NCI-H526 (cell line): ENCODE measurements around the gene FAM151A.
"Not testable (repeated sequence)": the region's sequence is repeated elsewhere in the genome, so short reads cannot be mapped to it uniquely, and the experiment has no call there.

Source experiments
- DNase-seq, 2 experiments: peaks; one replicate each; lab custom pipeline; 2025; lab: John Stamatoyannopoulos, UW

The FAM151A gene

DNA sequence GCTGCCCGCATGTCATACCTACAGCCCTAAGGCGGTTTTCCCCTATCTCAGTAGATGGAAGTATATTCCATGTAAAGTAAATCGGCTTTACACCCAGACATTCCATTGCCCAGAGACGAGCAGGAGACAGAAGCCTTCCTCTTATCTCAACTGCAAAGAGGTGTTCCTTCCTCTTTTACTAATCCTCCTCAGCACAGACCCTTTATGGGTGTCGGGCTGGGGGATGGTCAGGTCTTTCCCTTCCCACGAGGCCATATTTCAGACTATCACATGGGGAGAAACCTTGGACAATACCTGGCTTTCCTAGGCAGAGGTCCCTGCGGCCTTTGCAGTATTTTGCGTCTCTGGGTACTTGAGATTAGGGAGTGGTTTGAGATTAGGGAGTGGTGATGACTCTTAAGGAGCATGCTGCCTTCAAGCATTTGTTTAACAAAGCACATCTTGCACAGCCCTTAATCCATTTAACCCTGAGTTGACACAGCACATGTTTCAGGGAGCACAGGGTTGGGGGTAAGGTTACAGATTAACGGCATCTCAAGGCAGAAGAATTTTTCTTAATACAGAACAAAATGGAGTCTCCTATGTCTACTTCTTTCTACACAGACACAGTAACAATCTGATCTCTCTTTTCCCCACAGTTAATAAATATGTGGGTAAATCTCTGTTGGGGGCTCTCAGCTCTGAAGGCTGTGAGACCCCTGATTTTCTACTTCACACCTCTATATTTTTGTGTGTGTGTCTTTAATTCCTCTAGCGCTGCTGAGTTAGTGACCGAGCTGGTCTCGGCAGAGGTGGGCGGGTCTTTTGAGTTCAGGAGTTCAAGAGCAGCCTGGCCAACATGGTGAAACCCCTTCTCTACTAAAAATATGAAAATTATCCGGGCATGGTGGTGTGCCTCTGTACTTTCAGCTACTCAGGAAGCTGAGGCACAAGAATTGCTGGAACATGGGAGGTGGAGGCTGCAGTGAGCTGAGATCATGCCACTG lies 13.4 kb upstream of the FAM151A start:
- not testable (repeated sequence) for DNase-seq

DNA sequence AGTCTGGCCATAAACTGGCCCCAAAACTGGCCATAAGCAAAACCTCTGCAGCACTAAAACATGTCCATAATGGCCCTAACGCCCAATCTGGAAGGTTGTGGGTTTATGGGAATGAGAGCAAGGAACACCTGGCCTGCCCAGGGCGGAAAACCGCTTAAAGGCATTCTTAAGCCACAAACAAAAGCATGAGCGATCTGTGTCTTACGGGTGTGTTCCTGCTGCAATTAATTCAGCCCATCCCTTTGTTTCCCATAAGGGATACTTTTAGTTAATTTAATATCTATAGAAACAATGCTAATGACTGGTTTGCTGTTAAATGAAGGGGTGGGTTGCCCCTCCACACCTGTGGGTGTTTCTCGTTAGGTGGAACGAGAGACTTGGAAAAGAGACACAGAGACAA lies 12.5 kb upstream of the FAM151A start:
- DNase-seq: not testable (repeated sequence)

DNA sequence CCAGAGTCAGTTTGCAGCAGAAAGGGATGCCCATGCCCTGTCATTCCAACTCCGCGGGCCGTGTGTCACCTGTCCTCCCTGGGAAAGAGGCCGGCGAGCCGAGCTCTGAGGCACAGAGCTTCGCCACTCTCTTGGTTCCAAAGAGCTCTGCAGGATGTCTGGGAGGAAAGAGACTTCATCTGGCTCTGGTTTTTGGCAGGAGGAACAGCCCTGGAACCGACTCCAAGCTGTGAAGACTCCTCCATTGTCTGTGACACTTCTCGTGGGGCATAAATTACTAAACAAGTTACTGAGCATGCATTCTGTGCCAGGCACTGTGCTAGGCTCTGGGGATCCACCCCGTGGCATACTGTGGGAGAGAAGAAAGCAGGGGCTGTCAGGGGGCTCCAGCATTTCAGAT lies 3.9 kb upstream of the FAM151A start:
- no peak for DNase-seq

DNA sequence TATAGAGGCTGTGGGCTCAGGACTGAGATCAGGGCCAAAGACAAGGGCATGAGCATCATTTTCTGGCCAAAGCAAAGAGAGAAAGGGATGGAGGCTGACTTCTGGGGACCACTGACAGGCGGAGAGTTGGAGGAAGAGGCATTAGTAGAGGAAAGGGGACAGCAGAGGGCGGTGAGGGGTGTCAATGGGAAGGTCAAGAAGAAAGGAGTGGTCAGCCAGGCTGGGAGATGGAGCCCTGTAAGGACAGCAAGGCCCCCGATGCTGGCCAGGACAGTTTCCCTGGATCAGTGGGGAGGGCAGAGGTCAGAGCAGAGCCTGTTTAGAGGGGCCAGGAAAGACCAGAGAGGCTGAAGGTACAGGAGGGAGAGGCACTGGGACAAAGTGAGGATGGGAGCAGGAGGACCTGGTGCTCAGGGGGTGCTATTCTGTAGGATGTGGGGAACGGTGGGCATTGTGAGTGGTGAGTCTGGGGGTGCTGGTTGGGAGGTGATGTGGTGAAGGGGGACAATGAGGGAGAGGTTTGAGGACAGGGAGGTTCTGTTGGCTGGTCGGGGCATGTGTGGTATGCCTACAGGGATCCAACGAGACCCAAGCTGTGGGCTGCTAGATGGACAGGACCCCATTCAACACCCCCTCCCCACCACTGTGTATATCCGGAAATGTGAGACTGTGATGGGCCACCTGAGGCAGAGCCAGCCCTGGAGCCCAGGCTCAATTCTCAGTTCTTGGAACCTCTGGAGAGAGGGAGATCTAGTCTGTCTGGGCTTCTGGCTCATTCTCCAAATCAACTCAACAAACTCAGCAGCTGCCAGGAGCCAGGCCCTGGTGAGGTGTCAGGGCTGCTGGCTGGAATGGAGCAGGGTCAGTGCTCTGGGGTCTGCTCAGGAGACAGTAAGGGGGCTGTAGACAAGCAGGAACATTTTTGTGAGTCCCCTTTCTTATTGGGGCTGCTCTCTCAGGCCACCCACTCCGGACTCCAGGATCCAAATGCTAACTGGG lies 1.4 kb upstream of the FAM151A start:
- no peak for DNase-seq

DNA sequence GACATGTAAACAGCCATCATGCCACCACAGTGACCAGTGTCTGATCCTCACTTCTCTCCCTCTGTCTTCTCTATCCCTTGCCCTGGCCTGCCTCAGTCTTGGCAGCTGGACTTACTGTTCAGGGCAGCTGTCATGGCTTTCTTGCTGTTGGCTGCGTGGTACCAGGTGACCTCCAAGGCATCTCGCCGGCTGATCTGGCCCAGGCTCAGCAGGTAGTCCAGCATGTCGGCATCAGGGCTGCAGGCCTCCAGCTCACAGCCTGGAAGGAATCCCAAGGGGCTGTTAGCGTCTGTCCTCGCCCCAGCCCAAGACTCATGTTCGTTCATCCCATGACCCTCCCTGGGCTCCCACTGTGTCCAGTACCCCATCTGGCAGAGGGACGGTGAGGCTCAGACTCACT lies 3.6 kb downstream of the FAM151A start:
- DNase-seq: no peak

DNA sequence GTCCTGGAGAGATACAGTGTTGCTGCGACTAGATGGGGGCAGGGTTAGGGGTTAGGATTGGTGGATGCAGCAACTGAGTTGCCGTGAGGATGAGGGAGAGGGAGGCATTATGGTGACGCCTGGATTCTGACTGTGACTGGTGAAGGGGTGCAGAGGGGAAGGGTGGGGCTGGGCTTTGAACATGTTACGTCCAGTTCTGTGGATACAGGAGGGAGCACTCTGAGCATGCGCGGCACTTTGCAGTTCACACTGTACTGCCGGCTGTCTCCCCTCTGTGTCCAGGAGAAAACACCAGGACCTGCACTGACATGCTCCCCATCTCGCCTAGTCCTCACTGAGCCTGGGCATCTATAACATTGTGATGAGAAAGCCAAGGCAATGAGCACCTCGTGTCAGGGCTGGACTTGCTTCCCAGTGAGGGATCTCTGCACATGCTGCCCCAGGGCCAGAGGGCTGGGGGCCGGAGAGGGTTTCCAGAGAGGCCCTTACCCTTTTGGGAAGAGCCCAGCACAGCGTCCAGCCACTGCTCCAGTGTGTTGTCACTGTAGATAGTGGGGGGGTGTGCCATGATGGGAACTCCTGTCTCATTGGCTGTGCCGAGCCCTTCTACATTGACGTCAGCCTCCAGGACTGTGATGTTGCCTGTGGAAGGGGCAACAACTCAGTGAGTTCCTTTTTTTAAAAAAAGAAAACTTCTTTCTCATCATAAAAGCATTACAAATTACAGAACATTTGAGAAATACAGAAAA lies 7.6 kb downstream of the FAM151A start:
- DNase-seq: no peak

DNA sequence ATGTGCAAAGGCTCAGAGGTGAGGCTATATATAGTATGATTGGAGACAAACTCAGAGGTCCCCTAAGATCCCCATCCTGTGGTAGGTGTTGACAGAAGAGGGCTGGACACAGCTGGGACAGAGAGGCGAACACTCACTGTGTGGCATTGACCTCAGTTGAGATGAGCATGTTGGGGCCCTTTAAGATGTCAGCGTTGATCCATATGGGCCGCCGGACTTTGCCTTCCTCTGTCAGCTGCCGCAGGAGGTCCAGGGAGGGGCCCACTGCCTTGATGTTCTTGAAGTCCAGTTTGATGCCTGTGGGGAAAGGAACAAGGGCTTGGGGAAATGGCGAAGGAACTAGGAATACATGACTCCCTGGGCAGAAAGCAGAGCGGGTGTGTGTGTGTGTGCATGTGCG lies 8.8 kb downstream of the FAM151A start:
- no peak for DNase-seq

DNA sequence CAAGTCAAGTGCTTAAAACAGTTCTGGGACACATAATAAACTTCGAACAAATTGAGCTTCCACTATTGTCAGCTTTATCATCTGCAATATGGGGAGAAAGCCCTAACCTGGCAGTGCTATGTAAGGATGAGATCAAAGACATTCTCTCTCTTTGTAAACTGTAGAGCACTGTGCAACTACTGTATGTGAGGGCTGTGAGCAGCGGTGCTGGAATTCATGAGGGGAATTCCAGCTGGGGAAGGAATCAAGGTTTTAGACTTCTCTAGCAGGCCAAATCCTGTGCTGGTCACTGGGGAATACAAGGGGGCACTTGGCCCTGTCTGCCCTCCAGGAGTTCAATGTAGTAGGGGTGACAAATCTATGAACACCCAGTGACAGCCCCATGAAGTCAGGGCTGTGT lies 9.3 kb downstream of the FAM151A start:
- DNase-seq: no peak

DNA sequence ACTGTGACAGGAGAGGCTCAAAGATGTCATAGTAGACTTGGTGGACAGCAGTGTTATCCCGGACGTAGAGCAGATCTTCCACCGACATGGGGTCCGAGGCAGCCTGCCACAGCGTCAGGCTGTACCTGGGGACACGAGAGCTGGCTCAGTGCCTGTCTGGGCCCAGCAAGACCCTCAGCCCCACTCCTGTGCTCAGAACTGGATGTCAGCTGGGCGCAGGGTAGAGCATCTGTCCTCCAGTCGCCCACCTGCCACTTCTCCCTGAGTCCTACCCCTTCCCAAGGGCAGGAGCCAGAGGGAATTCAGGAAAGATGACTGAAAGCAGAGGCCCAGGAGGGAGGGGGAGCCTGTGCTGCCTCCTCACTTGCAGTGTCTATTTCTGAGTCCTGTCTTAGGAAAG lies 11.7 kb downstream of the FAM151A start:
- DNase-seq: no peak

DNA sequence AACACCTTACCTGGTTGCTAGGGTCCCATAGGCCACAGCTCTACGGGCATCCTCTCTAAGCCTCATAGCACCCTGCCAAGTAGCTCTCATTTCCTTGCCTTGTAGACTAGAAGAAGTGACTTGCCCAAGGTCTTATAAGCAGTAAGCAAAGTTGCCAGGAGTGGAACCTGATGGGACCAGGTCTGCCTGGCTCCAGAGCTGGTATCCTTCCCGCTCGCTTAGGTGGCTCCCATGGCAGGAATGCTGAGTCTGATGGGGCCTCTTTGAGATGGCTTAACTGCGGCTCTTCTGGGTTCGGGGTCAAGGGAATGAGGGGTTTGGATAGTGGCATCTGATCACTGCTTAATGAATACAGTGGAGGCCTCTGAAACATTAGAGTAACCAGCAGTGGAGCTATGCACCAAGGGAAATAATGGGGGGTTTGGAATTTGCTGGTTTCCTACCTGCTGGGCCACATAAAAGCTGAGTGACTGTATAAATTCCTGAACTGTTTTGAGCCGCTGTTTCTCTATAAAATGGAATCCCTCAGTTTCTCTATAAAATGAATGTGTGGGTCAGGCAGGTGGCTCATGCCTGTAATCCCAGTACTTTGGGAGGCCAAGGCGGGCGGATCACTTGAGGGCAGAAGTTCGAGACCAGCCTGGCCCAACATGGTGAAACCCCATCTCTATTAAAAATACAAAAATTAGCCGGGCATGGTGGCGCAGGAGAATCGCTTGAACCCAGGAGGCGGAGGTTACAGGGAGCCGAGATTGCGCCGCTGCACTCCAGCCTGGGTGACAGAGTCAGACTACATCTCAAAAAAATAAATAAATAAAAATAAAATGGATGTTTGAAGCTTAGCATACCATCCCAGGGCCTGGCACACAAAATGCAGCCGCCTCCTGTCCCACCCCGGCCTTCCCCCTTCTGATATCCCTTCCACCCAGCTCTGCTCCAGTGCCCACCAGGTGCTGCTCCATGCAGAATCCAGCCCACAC lies 12.4 kb downstream of the FAM151A start:
- DNase-seq: no peak

DNA sequence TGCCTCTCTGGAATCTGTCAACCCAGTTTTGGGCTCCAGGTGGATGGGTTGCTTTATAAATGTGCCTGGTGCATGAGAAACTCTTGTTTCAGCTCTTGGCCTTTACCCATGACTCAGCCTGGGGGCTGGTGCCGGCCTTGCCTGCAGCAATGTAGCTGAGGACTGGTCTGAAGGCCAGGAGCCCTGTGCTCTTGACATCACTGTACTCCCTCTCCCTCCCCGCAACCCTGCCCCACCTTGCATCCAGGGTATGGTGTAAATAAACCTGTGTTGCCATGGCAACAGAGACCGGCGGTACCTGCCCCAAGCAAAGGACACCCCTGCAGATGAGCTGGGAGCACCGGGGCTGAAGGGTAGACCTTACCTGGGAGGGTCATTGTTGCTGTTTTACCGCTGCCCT lies 13.3 kb downstream of the FAM151A start:
- no peak for DNase-seq

DNA sequence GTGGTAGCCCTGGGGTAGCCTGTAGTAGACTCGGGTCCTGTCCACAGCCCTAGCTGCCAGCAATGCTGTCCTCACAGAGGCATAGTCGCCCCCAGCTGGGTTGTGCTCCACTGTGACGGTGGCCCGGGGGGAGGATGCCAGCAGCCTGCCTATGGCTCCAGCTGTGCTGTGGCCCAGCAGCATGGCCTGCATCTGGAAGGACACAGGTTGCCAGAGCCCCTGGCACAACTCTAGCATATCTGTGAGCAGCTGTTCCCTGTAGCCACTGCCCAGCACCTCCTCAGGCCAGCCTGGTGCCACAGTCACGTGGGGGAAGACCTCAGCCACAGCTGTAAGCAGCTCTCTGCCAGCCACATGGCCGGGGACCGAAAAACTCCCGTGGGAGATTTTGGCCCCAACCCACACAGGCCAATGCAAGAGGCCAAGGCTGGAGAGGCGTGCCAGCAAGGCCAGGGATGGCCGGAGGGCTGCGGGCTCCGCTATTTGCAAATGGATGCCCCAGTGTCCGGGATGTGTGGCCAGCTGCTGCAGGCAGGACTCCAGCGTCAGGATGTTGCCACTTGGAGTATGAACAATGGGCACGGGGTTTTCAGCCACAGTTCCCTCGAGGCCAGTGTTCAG lies 13.9 kb downstream of the FAM151A start:
- no peak for DNase-seq

DNA sequence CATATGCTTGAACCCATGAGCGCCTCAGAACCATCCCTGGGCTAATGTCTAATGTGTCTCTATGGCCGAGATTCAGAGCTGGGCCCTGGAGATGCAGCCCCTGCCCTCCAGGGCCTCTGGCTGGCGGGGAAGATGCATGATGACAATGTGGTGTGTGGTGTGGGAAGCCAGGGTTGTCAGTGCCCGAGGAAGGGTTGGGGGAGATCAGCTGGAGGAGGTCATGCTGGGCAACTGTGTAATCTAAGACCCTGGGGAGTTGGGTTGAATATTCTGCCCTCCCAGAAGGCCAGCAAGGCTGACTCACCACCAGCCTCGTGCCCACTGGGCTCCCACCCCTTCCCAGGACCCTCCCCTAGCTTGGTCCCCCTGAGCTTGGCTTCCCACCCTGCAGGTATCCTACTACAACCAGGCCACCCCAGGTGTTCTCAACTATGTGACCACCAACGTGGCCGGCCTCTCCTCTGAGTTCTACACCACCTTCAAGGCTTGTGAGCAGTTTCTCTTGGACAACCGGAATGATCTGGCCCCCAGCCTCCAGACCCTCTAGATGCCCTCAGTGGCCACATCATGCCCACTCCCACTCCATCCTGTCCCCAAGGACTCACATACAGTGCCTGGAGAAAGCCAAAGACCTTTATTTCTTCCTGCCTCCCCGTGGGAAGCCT lies 14.6 kb downstream of the FAM151A start:
- no peak for DNase-seq

DNA sequence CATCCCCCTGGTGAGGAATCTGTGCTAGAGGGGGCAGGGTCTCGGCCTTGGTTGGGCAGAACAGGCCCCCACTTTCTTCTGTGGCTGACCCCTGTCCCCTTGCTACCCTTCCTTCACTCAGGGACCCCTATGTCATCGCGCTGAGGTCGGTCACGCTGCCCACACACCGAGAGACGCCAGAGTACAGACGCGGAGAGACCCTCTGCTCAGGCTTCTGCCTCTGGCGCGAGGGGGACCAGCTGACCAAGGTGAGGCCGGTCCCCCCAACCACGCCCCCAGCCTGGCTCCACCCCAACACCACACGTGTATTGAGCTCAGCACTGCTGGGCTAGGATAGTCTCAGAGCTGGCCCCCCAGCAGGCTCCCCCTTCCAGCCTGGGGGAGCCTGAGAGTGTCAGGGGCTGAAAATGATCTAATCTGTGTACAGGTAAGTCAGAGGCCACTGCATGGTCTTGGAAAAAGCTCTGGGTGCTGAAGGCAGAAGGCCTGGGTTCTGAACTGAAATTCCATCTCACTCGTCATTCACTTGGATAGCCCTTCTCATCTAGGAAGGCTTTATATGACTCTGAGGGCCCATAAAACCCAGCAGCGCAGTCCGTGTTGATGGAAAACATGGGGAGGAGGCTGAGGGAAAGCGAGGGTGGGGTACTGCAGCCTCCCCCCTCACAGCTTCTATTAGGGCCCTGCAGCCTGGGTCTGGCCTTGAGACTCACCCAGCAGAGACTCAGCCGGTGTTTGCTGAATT lies 15.3 kb downstream of the FAM151A start:
- DNase-seq: peak in 1 of 2 experiments; percentile 16

DNA sequence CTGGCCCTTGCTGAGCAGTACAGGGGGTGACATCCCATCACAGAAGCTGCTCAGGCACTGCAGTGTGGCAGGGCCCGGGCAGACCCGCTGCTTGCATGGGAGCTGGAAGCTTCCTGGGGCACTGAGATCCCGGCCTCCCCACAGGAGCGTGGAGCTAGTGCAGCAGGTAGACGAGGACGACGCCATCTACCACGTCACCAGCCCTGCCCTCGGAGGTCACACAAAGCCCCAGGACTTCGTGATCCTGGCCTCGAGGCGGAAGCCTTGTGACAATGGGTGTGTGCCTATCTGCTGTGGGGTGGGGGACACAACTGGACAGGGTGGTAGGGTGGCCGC lies 16.4 kb downstream of the FAM151A start:
- peak in 1 of 2 experiments; percentile 49 for DNase-seq

DNA sequence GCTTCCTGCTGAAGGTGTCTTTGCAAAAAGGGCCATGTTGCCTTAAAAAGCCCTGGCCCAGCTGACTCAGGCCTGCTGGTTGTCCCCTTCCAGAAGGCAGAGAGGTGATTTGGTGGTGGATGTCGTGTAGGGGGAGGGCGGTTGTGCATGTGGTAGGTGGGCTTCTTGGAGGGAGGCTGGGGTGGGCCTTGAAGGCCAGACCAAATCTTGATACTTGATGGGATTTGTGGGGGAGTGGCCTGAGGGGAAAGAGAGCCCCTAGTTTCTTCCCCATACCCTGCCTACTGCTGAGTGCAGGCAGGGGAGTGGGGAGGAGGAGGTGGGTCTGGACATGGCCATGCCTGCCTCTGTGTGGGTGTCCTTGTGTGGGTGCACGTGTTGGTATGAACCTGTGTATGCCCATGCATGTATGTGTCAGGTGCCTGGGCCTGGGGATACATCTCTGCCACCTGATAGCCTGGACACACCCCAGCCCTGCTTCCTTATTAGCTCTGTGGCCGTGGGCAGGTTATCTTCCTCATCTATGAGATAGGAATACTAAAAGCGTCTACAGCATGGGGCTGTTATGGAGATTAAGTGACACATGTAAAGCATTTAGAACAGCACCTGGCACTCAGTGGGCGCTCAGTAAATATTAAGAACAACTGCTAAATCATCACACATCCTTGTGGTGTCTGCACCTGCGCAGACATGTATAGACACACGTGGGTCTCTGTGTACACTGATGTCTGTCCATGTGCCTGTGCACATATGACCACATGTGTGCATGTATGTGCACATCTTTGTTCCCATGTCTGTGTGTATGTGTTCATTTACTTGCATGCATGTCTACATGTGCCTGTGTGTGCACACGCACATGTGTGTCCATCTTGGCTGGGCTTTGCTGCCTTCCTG lies 17.0 kb downstream of the FAM151A start:
- peak; percentile 96 to 98 for DNase-seq

DNA sequence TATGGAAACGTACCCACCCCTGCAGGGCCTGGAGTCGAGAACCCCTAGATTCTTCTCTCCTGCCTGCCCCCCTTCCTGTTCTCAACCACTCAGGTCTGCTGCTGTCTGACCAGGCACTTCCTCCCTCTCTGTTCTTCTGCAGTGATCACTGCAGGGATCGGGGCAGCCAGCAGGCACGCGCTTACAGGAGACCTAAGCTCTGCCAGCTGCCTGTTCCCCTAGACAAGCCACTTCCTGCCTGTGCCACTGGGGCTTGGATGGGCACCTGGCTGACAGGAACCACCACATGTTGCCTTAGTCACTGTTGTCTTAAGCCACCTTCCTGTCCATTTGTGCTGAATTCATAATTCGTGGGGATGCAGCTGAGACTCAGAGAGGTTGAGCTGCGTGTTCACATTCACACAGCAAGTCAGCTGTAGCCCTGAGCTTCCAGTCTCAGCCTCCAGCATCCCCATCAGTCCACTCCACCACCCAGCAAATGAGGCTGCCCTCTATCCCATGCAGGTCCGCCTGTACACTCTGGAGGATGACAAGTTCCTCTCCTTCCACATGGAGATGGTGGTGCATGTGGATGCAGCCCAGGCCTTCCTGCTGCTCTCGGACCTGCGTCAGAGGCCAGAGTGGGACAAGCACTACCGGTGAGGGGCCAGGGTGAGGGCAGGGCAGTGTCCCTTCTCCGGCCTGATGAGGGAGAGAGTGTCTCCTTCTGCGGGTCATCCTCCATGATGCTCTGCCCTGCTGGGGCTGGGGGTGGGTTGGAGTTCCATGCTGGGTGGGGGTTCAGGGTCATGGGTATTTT lies 18.6 kb downstream of the FAM151A start:
- DNase-seq: no peak
